ENCODE data around the gene DIABLO.

Gene DIABLO

GRCh38 chr12:122225683-122226365, at the start of gene DIABLO:
DIABLO (minus strand) TSS chr12:122226052; CDS start chr12:122226014, 38 bp downstream.
- Histone ChIP-seq H3K36me3 (ENCODE audit: control insufficient read depth, low read length) (peaks cover 41% of the 10 kb centered on the region), H3K27ac (ENCODE audit: low read depth, low read length) (peak within 1 kb of the TSS; percentile 67), H4K20me1 (ENCODE audit: control insufficient read depth, insufficient read depth, low read depth, low read length) (peaks cover 7% of the 10 kb centered on the region; the same call in 1 of the 2 replicates)

DNA sequence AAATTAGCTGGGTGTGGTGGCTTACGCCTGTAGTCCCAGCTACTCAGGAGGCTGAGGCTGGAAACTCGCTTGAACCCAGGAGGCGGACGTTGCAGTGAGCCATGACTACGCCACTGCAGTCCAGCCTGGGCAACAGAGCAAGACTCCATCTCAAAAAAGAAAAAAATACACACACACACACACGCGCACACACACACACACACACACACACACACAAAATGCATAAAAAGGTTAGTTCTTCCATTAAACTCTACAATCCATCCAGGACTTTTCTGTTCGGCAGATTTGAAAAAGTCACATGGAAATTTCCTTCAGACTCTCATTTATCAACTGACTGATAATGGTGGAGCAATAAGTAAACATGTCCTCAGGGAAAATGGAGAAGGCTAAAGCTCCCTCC, 49.6 kb upstream of the DIABLO start:
- TF ChIP-seq EZH2phosphoT487 (IDR thresholded peaks at IDR 0.05; ENCODE audit: borderline replicate concordance, low read length) = no peak
- TF ChIP-seq, protein P1, sequence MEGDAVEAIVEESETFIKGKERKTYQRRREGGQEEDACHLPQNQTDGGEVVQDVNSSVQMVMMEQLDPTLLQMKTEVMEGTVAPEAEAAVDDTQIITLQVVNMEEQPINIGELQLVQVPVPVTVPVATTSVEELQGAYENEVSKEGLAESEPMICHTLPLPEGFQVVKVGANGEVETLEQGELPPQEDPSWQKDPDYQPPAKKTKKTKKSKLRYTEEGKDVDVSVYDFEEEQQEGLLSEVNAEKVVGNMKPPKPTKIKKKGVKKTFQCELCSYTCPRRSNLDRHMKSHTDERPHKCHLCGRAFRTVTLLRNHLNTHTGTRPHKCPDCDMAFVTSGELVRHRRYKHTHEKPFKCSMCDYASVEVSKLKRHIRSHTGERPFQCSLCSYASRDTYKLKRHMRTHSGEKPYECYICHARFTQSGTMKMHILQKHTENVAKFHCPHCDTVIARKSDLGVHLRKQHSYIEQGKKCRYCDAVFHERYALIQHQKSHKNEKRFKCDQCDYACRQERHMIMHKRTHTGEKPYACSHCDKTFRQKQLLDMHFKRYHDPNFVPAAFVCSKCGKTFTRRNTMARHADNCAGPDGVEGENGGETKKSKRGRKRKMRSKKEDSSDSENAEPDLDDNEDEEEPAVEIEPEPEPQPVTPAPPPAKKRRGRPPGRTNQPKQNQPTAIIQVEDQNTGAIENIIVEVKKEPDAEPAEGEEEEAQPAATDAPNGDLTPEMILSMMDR (IDR thresholded peaks at IDR 0.05; ENCODE audit: low read depth, low read length, poor library complexity, severe bottlenecking) = no peak
- H3K4me3 ChIP-seq (ENCODE audit: low read length) = no peak overlapping the region
- no peaks in the 10 kb centered on the region for H3K79me2 ChIP-seq (ENCODE audit: control insufficient read depth, low read length)
- H3K4me1 ChIP-seq (ENCODE audit: control insufficient read depth, low read length) = no peaks in the 10 kb centered on the region
- no peak overlapping the region for H3K27ac ChIP-seq (ENCODE audit: low read depth, low read length)
- no peak overlapping the region for H3K4me2 ChIP-seq (ENCODE audit: low read length)
- H3K27me3 ChIP-seq (ENCODE audit: control insufficient read depth, low read length) = no peaks in the 10 kb centered on the region
- no peaks in the 10 kb centered on the region for H3K36me3 ChIP-seq (ENCODE audit: control insufficient read depth, low read length)
- H3F3A ChIP-seq (ENCODE audit: control insufficient read depth, insufficient read depth) = no peaks in the 10 kb centered on the region
- H4K20me1 ChIP-seq (ENCODE audit: control insufficient read depth, insufficient read depth, low read depth, low read length) = no peaks in the 10 kb centered on the region
- no peaks in the 10 kb centered on the region for H3K9me3 ChIP-seq (ENCODE audit: control insufficient read depth, insufficient read depth, low read length)
- H3K9me2 ChIP-seq (replicated peaks; ENCODE audit: control insufficient read depth, low read length) = no peaks in the 10 kb centered on the region

More at GRCh38 chr12:122225683-122226365, at the start of gene DIABLO:
- Histone ChIP-seq H3K4me2 (ENCODE audit: low read length) (peak within 1 kb of the TSS; percentile 86), H3K4me3 (ENCODE audit: low read length) (peak within 1 kb of the TSS; percentile 99), H3K4me1 (ENCODE audit: control insufficient read depth, low read length) (peaks cover 25% of the 10 kb centered on the region), H3K9me3 (ENCODE audit: control insufficient read depth, insufficient read depth, low read length) (no peaks in the 10 kb centered on the region), H3K27me3 (ENCODE audit: control insufficient read depth, low read length) (no peaks in the 10 kb centered on the region), H3F3A (ENCODE audit: control insufficient read depth, insufficient read depth) (no peaks in the 10 kb centered on the region), H3K79me2 (ENCODE audit: control insufficient read depth, low read length) (peaks cover 50% of the 10 kb centered on the region), H3K9me2 (replicated peaks; ENCODE audit: control insufficient read depth, low read length) (no peaks in the 10 kb centered on the region)
- TF ChIP-seq, protein P1 (IDR thresholded peaks at IDR 0.05; ENCODE audit: low read depth, low read length, poor library complexity, severe bottlenecking) = no peak
- no peak for TF ChIP-seq EZH2phosphoT487 (IDR thresholded peaks at IDR 0.05; ENCODE audit: borderline replicate concordance, low read length)

- Histone ChIP-seq H3K4me1 (ENCODE audit: control insufficient read depth, low read length) (peaks cover 16% of the 10 kb centered on the region), H3K9me2 (replicated peaks; ENCODE audit: control insufficient read depth, low read length) (no peaks in the 10 kb centered on the region), H4K20me1 (ENCODE audit: control insufficient read depth, insufficient read depth, low read depth, low read length) (no peaks in the 10 kb centered on the region), H3F3A (ENCODE audit: control insufficient read depth, insufficient read depth) (peaks cover 3% of the 10 kb centered on the region; the same call in 1 of the 2 replicates), H3K27me3 (ENCODE audit: control insufficient read depth, low read length) (no peaks in the 10 kb centered on the region), H3K4me3 (ENCODE audit: low read length) (peak within 1 kb of the TSS; percentile 97), H3K36me3 (ENCODE audit: control insufficient read depth, low read length) (peaks cover 11% of the 10 kb centered on the region), H3K27ac (ENCODE audit: low read depth, low read length) (peak within 1 kb of the TSS; percentile 70), H3K79me2 (ENCODE audit: control insufficient read depth, low read length) (peaks cover 16% of the 10 kb centered on the region), H3K9me3 (ENCODE audit: control insufficient read depth, insufficient read depth, low read length) (no peaks in the 10 kb centered on the region), H3K4me2 (ENCODE audit: low read length) (peak within 1 kb of the TSS; percentile 93)
- no peak for TF ChIP-seq EZH2phosphoT487 (IDR thresholded peaks at IDR 0.05; ENCODE audit: borderline replicate concordance, low read length)
- TF ChIP-seq, protein P1 (IDR thresholded peaks at IDR 0.05; ENCODE audit: low read depth, low read length, poor library complexity, severe bottlenecking) = no peak
These were observed 40.5 kb upstream of the DIABLO start, which contains the start of gene VPS33A for GRCh38 chr12:122266230-122266901. VPS33A (minus strand) TSS chr12:122266494; CDS start chr12:122266408, 86 bp downstream.

All from DOHH2 (cell line).